Activated CD4-positive, CD25-positive, alpha-beta regulatory T cell (primary cell): ENCODE results near the gene ERC2.
"Not testable (repeated sequence)": the region's sequence is repeated elsewhere in the genome, so short reads cannot be mapped to it uniquely, and the experiment has no call there.

Experiments used
- DNase-seq, 4 experiments: peaks; one replicate each; lab custom pipeline; 2025; lab: John Stamatoyannopoulos, UW

ERC2 gene

DNA sequence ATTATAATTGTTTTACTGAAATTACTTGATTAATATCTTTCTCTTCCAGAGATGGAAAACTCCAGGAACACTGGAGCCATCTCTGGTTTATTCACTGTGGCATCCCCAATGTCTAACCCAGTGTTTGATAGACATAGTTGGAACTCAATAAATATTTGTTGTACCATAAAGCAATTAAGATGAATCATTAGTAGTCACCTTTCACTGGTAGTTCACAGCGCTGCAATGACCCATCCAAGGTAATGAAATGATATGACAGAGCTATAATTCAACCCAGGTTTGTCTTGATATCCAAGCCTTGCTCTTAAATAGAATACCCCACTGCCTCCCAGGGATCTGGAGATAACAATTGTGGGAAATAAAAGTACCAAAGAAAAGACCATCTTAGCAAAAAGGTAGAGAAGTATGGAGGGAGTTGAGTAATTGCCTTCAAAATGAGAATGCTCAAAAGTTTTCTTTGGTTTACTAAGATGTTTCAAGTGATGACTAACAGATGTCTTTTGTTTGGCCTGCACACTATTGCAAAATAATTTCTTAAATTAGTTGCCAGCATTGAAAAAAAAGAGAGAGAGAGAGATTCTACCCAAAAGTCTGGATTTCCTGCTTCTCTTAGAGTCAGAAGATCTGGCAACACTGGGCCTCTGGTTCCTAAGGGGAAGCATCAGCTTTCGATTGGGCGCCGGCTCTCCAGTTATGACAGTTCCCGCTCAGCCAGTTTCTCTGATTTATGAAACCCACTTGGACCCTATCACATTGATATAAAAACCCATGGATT lies 348.5 kb downstream of the ERC2 start:
- no peak for DNase-seq

DNA sequence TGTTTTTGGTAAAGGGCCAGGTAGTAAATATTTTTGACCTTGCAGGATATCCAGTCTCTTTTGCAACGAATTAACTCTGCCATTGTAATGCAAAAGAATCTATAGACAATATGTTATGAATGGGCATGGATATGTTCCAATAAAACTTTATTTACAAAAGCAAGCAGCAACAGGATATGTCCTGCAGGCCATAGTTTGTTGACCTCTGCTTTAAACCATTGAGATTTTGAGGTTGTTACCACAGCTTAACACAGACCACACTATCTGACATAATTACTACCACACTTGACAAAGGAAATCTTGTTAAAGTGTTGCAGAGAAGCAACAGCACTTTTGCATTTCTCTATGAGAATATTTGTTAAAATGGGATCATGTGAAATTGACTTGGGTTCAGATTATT lies 349.3 kb downstream of the ERC2 start:
- no peak for DNase-seq

DNA sequence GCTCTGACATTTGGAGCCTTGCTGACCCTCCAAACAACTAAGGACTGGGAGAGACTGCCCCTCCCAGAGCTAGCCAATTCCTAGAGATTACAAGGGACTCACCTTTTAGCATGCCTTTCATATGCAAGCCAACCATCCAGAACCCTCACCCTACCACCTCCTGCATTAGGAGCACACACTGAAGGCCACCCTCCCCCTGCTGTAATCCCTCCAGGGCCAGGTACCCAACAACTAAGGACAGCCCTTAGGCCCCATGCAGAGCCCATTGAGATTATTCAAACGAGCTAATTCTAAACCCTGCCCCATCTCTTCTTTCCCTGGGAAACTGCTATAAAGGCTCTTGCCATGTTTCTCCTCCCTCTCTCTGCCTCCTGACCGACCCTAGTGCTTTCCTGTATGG lies 352.6 kb downstream of the ERC2 start:
- no peak for DNase-seq

DNA sequence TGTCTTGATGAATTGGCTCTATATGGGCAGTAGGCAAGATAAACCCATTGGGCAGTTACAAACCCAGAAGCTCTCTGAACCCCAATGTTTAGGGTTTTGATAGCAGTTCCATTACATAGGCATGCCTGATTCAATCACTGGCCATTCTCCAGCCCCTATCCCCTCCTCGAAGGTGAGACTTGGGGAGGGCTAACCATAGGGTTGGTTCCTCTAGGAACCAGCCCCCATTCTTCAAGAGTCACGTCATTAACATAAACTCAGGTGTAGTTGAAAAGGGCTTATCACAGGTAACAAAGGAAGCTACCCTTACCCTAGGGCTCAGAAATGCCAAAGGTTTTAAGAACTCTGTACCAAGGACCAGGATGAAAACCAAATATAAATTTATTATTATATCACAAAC lies 353.1 kb downstream of the ERC2 start:
- DNase-seq, result no peak

DNA sequence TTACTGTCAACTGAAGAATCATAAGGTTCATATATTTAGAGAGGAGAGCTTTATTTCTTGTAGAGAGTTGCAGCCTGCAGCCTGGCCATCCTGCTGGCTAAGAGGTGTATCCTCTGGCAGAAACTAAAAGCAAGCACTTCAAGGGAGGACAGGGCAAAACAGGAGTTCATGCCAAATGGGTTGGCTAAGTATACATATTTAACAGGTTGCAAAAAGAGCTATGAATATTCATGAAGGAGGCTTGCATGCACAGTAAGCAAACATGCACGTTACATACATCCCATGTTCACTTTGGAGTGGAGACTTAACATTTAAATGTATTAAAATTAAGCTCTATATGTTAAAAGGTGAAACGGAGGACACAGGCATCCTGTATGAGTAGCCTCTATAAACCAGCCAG lies 354.4 kb downstream of the ERC2 start:
- no peak for DNase-seq

DNA sequence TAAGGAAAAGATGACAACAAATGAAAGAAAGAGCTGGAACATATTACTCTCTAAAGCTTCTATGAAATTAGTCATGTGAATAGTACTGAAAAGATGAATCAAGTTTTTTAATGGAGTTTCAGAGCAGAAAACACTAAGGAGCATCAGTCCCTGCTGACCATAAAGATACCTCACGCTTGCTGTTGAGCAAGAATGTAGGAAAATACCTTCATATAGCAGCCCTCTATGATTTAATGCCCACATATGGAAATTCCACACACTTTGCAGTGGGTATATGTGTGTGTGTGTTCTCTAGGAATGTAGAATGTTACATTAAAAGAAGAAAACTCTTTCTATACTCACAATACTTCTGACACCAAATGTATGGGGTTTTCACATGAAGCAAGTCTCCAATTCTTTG lies 355.0 kb downstream of the ERC2 start:
- DNase-seq, result no peak

DNA sequence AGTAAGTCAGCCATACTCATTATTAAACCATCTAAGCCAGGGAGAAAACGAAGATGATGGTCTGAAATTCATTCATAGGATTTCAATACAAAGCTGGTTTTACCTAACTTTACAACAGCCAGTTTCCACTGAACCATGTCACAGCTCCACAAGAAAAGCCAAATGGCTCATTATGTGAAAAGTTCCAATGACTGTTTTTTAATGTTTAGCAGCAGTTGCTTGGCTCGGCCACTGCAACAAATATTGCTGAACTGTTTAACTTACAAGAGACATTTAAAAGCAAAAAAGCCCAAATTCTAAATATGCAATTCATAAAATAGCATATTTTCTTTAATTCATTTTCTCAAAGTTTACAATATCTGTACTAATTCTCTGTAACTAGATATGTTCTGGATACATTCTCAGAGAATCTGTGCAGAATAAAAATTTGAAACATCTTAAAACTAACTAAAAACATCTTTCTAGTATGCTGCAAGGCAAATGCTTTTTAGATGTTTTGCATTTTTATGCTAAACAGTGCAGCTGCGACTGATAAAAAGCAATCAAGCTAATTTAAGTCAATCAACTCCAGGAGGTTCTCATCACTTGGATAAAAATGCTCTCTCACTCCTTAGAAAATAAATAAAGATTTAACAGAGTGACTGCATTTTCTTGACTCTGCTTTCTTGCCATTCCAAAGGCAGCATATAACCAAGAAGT lies 356.5 kb downstream of the ERC2 start:
- DNase-seq, result no peak

DNA sequence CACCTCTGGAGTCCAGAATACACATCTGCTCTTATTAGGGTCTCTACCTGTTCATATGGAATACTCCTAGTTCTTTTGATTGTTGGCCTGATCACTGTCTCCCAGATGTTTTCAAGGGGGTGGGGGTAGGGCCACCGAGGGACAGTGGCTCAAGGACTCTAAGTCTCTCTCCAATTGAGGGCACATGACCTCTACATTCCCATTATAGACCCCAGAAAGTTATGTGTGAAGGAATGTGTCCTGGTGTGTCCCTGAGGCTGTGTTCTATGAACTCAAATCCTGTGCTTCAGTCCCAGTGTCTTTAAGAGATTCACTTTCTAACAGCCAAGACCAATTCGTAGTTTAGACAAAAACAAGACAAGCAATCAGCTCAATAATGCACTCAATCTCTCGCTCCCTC lies 357.4 kb downstream of the ERC2 start:
- DNase-seq, result no peak

DNA sequence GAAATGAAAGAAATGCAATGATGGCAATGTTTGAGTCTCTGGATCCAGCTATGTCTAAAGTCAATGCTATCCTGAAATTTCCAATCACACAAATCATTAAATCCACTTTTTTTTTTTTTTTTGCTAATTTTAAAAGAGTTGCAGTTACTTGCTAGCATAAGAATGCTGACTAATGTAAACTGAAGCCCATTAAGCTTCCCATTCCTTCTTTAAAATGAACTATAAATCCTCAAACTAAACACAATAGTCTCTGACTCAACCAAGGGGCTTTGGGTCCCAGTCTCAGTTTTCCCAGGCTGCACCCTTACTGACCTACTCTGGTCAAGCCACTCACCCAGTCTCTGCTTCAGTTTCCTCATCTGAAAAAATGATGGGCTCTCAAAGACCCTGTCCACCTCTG lies 361.1 kb downstream of the ERC2 start:
- no peak for DNase-seq

DNA sequence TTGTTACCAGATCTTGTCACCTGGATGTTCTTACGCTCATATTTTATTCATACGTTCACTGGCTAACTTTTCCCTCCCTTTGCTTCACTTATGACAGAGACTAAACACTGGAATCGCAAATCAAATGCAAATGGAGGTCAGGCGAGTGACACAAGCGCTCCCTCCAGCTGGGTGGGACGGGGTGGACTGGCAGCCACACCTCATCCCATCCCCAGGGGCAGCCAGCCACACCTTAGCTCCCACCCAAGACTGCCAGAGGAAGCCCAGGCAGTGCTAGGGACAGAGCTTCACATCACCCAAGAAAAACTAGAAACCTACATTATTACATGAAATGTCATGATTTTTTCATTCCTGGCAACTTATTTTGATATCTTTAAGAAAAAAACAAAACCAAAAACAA lies 366.2 kb downstream of the ERC2 start:
- DNase-seq, result no peak

DNA sequence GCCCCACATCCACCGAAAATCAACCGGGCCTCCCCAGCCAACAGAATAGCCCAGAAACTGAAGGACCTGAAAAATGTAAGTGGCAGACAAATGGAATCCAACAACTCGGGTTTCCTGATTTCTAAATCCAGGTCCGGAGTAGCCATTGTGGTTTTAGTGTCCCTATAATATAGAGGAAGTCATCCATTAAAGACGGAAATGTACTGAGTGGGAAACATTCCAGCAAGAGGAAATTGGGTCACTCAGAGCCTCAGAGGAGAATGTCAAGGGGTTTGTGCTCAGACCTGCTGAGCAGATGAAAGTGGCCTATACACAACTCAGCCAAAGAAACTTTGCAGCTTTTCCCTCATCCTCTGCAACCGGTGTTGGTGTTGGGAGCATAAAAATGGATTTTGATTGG lies 366.7 kb downstream of the ERC2 start:
- DNase-seq, result no peak

DNA sequence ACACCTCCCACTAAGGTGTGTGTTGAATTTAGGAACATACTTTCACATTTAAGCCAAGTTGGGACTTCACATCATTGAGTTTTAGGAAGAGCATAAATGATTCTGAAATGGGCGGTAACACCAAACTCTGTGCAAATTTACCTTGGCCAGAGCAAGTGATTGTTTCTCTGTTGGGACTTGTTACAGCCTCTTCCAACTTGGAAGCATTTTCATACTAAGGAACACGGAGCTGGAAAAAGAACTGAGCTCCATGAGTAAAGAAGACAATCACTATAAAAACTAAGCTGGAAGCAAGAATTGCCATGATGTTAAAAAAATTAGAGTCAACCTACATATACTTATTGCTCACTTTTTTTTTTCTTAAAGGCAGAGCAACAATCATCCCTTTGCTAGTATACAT lies 371.3 kb downstream of the ERC2 start:
- no peak for DNase-seq

DNA sequence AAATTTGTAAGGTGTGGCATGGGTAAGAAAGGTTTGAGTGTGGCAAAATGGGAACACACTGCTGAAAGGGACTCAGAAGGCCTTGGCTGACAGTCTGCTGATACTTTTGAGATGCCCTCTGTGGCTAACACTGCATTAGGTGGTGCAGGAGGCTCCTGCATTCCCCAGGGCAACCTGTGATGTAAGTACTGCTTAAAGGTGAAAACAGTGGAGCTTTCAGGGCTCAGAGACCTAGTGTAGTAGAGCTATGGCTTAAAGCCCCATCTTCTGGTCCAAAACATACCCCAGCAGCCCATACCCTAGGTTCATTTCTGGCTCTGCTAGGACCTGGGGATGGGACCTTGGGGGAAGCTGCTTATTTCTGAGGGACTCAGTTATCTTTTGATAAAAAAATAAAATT lies 374.1 kb downstream of the ERC2 start:
- no peak for DNase-seq

DNA sequence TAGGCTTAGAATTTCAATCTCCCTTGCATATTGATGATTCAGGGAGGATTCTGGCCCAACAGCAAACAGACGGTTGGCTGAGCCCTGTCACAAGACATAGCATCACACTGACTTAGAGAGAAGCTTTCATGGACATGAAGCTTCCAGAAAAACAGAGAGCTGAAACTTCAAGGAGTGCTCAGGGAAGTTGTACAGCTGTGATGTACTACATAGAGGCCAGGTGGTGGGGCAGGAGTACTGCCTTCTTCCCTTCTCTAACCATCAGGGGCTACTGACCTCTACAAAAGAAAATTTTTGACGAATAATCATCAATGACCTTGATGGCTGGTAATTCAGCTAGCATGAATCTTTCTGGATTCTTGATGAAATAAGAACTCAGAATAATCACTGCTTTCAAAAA lies 378.5 kb downstream of the ERC2 start:
- DNase-seq, result no peak

DNA sequence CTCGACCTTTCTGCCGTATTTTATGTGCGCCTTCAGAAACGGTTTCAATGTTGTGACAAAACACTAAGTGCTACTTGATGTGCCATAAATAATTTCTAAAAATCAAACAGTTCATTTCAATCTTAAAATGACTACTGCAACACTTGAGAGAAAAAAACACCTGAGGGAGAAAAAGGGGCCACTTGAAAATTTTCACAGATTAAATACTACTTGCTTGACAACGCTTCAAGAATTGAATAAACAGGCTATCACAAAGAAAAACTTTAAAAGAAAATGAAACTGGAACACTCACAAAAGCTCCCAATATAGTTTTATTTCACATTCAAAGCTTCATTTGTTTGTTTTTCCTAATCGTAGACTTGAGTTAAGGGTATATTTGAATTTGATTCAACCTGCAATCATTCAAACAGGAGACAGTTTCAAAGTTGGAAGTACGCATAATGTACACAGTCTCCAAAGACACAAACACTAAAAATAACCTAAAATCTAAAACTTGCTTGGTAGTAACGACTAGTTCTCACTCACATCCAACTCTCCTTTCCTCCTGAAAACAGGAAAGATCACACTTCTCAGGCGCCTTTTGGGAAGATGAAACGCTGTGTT lies 380.7 kb downstream of the ERC2 start:
- no peak for DNase-seq

DNA sequence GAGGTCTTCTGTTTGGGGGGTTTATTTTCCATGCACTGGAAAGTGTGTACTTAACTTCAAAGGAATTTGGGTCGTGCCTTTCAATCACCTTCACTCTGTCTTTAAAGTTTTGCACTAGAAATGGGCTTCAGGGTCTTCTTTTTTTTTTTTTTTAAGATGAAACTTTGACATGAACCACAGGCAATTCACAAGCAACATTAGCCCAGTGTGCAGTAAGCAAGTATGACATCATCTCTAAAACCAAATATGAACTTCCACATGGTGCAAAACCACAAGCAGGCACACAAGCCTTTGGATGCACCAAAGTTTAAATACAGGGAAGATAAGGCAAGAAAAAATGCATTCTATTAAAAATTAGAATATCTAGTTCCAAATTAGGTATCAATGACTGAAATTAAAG lies 381.9 kb downstream of the ERC2 start:
- no peak for DNase-seq

DNA sequence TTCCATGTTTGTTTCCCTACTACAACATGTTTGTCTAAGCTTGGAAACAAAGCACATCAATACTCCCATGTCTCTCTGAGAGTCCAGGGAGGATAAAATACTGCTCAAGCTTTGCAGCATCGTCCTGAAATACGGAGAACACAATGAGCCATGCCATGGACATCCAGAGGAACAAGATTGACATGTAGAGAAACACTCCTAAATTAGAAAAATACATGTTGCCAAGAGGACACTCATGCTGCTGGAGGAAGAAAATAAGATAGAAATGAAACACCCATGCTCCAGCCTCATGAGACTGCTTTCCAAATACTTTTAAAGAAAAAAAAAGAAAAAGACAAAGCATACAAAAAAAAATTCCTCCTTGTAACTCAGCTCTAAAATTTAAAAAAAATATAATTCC lies 387.0 kb downstream of the ERC2 start:
- no peak for DNase-seq

DNA sequence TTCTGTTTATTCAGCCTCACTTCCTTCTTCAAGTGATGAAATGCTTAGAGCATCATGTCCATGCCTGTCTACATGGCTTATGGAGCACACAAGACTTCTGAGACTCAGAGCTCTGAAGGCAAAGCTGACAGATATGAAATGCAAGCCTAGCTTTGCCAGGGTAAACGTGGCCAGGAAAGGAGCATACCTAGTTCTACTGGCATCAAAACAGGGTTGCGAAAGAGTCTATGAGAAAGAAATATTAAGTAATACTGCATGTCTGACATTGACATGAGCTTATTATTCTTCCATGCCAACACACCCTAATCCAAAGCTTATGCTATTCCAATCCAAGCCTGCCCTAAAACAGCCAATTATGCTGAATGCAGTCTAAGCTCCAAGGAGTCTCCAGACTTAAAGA lies 391.5 kb downstream of the ERC2 start:
- no peak for DNase-seq

DNA sequence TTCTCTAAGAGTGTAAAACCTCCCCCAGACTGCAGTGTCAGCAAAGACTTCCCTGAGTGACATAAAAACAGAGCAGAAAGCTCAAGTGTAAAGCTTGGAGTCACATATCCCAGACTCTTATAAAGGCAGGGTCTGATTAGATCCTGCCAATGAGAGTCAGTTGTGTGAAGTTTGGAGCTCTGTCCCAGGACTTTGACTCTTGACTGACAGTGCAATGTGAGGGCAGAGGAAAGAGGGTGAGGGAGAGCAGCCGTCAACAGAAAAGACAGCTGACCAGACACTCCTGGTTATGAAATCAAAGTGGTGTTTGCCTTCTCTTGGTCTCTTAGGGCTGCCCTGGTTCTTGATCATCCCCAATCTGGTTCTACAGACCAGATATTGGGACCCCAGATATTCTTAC lies 393.2 kb downstream of the ERC2 start:
- no peak for DNase-seq

DNA sequence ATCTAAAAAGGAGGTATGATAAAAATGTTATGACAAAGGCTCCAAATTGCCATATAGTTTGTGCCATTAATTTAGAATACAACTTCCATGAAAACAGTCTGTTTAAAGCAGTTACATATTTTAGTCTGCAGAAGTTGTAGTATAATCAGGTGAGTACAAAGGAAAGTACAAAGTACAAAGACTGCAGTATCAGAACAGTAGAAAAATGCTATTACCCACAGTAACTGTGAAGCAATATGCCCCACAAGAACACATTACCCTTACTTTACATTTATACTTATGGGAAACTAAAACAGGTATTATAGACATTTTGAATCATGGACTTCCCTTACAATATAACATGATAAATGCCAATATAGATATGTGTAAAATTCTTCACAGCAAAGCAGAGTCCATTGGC lies 398.5 kb downstream of the ERC2 start:
- no peak for DNase-seq

DNA sequence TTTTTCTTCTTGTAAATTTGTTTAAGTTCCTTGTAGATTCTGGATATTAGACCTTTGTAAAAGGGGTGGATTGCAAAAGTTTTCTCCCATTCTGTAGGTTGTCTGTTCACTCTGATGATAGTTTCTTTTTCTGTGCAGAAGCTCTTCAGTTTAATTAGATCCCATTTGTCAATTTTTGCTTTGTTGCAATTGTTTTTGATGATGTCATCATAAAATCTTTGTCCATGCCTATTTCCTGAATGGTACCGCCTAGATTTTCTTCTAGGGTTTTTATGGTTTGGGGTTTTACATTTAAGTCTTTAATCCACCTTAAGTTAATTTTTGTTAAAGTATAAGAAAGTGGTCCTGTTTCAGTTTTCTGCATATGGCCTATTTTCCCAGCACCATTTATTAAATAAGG lies 401.9 kb downstream of the ERC2 start:
- DNase-seq, result not testable (repeated sequence)

DNA sequence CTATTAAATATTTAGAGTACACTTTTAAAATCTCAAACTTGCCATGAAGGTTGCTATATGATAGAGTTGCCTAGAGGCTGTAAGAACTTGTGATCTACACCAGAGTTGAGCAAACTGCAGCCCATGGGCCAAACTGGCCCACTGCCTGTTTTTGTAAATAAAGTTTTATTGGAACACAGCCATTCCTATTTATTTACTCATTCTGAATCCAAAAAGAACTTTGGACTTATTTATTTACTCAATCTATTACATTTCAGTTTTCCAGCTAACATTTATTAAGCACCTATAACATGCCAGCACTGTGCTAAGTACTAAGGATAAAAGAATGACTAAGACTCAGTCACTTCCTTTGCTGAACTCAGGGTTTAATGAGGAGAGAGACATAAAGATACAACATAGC lies 403.6 kb downstream of the ERC2 start:
- DNase-seq, result no peak

DNA sequence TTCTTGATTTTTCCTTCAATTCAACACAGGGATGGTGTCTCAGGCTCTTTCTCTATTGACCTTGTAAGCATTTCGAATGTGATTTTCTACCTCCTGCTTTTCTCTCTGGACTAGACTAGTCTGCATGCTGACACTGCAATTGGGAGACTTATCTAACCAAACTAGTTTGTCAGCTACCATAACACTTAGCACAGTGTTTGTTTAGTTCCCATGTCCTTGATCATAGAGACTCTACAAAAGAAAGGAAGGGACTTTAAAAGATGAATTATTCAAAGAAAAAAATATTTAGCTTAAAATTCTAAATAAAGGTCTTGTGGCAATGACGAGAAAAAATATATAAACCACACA lies 407.0 kb downstream of the ERC2 start:
- no peak for DNase-seq
